ENCODE results near the gene XPO6.

The XPO6 gene

GRCh38 chr16:28183484-28183883, 28.3 kb downstream of the XPO6 start:
- no peak for DNase-seq

- DNase-seq = no peak
Measured at GRCh38 chr16:28182801-28183200, 29.0 kb downstream of the XPO6 start.

- peak; percentile 68 for DNase-seq
Measured at GRCh38 chr16:28182183-28182582, 29.6 kb downstream of the XPO6 start.

GRCh38 chr16:28181515-28181914, 30.2 kb downstream of the XPO6 start:
- DNase-seq = no peak

- DNase-seq = no peak
Measured at GRCh38 chr16:28180655-28181460, 30.9 kb downstream of the XPO6 start.

- no peak for DNase-seq
Measured at GRCh38 chr16:28179354-28179753, 32.4 kb downstream of the XPO6 start.

GRCh38 chr16:28175715-28176114, 36.0 kb downstream of the XPO6 start:
- no peak for DNase-seq

- no peak for DNase-seq
Measured at GRCh38 chr16:28172336-28172735, 39.4 kb downstream of the XPO6 start.

- no peak for DNase-seq
Measured at GRCh38 chr16:28171816-28172215, 39.9 kb downstream of the XPO6 start.

- DNase-seq = peak; percentile 44
Measured at GRCh38 chr16:28168991-28169554, 42.7 kb downstream of the XPO6 start.

GRCh38 chr16:28167730-28168129, 44.0 kb downstream of the XPO6 start:
- DNase-seq = no peak

- DNase-seq = no peak
Measured at GRCh38 chr16:28167221-28167620, 44.5 kb downstream of the XPO6 start.

- DNase-seq = peak; percentile 28
Measured at GRCh38 chr16:28166394-28167208, 45.2 kb downstream of the XPO6 start.

GRCh38 chr16:28165598-28165997, 46.2 kb downstream of the XPO6 start:
- DNase-seq = no peak

- DNase-seq = no peak
Measured at GRCh38 chr16:28164140-28164539, 47.6 kb downstream of the XPO6 start.

- no peak for DNase-seq
Measured at GRCh38 chr16:28163699-28164098, 48.1 kb downstream of the XPO6 start.

GRCh38 chr16:28162326-28162877, 49.4 kb downstream of the XPO6 start:
- no peak for DNase-seq

- DNase-seq = no peak
Measured at GRCh38 chr16:28161626-28162025, 50.1 kb downstream of the XPO6 start.

- DNase-seq = no peak
Measured at GRCh38 chr16:28158136-28158535, 53.6 kb downstream of the XPO6 start.

- no peak for DNase-seq
Measured at GRCh38 chr16:28156056-28156680, 55.6 kb downstream of the XPO6 start.

- DNase-seq = no peak
Measured at GRCh38 chr16:28155293-28155692, 56.5 kb downstream of the XPO6 start.

GRCh38 chr16:28151180-28151579, 60.6 kb downstream of the XPO6 start:
- DNase-seq = no peak

Measured in stimulated activated CD4-positive, alpha-beta T cell treated with anti-CD3 and anti-CD28 coated beads, Interleukin-4, amount 100 ng/mL, for 24 hours (primary cell).